HG03521 (cell line): Measurements from ENCODE around the gene SPPL2B.
"Not testable (repeated sequence)": the region's sequence is repeated elsewhere in the genome, so short reads cannot be mapped to it uniquely, and the experiment has no call there.

Experiments used
- ATAC-seq: cut with Tn5 transposase; IDR thresholded peaks from one replicate; pipeline ENCODE4 v1.9.1; 2021; ENCODE audit warnings: mild to moderate bottlenecking, moderate library complexity; ENCODE audit not compliant: unreplicated experiment

Gene SPPL2B

GRCh38 chr19:2336528-2337328 lies 8.2 kb downstream of the SPPL2B start:
- ATAC-seq = no peak

GRCh38 chr19:2337329-2337707 lies 8.8 kb downstream of the SPPL2B start:
- no peak for ATAC-seq

- no peak for ATAC-seq
Observed at GRCh38 chr19:2338055-2338615, 9.7 kb downstream of the SPPL2B start.

DNA sequence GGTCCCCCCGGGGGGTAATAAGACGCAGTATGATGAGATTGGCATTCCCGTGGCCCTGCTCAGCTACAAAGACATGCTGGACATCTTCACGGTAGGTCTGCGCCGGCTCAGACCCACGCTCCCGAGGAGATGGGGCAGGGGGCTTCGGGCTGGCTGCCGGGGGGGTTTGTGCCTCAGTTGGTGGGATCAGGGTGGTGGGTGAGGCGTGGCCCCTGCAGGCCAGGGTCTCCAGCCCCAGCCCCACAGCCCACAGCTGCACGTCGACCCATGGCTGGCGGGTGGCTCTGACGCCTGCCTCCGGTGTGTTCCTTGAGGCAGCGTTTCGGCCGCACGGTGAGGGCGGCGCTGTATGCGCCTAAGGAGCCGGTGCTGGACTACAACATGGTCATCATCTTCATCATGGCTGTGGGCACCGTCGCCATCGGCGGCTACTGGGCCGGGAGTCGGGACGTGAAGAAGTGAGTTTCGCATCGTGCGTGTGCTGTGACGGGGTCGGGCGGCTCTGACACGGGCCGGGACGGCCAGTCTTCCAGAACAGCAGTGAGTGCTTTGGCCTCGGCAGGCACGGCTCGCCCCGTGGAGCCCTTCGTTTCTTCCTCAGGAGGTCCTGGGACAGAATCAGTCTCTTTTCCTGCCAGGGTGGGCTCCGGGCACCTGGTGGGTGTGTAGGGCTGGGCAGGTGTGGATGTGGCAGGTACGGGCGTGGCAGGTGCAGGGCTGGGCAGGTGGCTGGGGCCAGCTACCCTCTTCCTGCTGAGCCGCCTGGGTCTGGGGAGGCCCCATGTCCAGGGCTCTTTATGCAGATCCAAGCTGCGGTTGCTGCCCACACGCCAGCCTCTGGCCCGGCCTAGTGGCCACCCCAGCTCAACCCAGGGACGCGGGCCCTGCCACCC lies 10.5 kb downstream of the SPPL2B start:
- no peak for ATAC-seq

GRCh38 chr19:2339644-2340310 lies 11.3 kb downstream of the SPPL2B start:
- ATAC-seq = no peak

DNA sequence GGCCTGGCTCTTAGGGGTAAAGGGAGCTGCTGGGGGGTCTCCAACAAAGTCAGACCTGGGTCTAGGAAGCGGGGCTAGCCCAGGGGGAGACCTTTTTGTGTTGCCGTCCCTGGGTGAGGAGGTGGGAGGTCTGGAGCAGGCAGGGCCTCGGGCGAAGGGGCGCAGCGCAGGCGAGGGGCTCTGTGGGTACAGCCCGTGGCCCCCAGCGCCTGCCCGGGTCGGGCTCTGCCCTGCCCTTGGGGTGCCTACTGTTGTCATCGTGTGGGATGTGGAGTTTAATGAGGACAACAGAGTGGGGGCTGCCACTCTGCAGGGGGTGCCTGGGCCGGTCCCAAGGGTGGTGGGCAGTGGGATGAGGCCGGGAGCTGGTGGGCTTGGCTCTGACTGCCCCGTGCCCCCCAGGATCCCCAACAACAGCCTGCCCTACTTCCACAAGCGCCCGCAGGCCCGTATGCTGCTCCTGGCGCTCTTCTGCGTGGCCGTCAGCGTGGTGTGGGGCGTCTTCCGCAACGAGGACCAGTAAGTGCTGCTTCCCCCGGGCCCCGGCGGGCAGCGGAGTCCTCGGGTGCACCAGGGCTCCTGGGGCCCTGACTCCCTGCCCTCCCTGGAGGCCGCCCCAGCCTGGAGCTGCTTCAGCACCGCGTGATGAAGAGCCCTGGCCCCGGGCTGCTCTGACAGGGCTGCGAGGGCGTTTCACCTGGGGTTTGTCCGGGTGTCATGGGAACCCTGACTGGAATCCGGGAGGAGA lies 12.2 kb downstream of the SPPL2B start:
- ATAC-seq = no peak

- no peak for ATAC-seq
Observed at GRCh38 chr19:2341244-2341751, 12.8 kb downstream of the SPPL2B start.

- no peak for ATAC-seq
Observed at GRCh38 chr19:2341982-2342381, 13.5 kb downstream of the SPPL2B start.

DNA sequence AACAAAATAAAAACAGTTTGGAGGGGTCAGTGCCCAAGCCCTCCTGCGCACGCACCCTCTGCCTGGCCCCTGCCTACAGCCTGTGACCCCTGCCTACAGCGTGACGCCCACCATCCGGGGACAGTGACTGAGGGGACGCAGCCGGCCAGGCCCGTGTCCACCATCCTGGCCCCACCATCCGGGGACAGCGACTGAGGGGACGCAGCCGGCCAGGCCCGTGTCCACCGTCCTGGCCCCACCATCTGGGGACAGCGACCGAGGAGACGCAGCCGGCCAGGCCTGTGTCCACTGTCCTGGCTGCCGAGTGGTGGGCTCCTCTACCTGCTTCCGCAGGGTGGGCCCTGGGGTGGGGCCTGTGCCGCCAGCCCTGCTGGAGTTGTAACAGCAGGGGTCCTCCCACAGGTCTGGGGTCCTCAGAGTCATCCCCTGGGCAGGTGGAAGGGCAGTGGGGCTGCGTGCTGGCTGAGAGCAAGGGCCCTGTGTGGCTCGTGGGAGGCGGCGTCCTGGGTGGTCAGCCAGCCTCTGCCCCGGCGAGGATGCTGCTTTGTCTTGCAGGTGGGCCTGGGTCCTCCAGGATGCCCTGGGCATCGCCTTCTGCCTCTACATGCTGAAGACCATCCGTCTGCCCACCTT lies 14.3 kb downstream of the SPPL2B start:
- ATAC-seq = no peak

- ATAC-seq = no peak
Observed at GRCh38 chr19:2343289-2343982, 15.0 kb downstream of the SPPL2B start.

DNA sequence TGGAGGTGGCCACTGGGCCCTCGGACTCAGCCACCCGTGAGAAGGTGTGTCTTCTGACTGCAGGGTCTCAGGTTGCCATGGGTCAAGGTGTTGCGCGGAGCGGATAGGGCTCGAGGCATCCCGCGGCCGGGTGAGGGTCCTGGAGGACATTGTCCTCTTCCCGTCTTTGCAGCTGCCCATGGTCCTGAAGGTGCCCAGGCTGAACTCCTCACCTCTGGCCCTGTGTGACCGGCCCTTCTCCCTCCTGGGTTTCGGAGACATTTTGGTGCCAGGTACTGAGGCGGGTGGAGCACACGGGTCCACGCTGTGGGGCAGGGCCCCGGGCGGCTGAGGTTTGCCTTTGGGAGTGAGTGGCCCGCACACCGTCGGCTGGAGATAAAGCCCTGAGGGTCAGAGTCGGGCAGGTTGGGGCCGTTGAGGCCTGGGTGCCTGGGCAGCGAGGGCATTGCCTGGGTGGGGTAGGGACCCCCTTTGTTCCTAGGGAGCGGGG lies 15.9 kb downstream of the SPPL2B start:
- ATAC-seq = no peak

DNA sequence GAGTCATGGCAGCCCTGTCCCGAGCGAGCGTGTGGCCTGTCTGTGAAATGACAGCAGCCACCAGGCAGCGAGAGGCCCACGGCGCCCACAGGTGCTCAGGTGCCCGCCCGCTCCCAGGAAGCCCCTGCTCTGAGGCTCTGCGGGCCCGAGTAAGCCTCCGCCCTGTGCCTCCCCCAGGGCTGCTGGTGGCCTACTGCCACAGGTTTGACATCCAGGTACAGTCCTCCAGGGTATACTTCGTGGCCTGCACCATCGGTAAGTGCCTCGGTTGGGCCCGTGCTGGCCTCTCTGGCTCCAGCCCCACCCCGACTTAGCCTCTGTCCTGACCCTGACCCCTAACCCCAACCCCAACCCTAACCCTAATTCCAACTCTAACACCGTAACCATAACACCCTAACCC lies 16.6 kb downstream of the SPPL2B start:
- no peak for ATAC-seq

- no peak for ATAC-seq
Observed at GRCh38 chr19:2345794-2346663, 17.5 kb downstream of the SPPL2B start.

DNA sequence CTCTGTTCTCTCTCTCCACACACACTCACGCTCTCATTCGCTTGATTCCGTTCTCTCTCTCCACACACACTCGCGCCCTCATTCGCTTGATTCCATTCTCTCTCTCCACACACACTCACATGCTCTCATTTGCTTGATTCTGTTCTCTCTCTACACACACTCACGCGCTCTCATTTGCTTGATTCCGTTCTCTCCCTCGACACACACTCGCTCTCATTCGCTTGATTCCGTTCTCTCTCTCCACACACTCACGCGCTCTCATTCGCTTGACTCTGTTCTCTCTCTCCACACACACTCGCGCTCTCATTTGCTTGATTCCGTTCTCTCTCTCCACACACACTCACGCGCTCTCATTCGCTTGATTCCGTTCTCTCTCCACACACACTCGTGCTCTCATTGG lies 21.3 kb downstream of the SPPL2B start:
- ATAC-seq = not testable (repeated sequence)

DNA sequence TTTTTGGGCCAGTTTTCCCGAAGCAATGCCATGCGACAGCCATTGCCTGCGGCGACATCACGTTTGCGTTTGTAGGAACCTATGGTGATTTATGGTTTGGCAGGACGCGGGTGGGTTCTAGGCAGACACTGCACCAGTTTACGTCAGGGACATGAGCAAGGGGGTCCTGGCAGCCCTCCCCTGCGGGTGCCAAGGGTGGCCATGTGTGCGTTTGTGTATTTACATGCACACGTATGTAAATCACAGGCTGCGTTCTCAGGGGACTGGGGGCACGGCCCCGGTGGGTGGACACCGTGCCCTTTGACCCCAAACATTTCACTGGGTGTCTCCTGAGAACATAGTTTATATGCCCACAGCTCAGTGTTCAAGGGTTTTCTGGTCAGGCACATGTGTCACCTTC lies 22.2 kb downstream of the SPPL2B start:
- ATAC-seq = no peak

DNA sequence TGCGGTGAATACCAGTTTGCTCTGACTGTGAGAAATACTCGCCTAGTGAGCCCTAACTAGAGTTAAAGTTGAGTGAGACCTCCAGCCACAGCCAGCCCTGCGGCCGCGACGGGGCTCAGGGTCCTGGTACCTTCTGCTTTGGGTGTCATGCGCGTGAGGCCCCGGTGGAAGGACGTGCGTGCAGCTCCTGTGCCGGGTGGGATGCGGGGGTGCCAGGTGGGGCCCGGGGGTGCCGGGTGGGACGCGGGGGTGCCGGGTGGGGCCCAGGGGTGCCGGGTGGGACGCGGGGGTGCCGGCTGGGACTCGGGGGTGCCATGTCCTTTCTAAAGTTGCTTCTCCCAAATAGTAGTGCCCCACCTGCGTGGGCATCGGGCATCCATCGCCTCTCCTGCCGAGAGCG lies 23.1 kb downstream of the SPPL2B start:
- no peak for ATAC-seq

DNA sequence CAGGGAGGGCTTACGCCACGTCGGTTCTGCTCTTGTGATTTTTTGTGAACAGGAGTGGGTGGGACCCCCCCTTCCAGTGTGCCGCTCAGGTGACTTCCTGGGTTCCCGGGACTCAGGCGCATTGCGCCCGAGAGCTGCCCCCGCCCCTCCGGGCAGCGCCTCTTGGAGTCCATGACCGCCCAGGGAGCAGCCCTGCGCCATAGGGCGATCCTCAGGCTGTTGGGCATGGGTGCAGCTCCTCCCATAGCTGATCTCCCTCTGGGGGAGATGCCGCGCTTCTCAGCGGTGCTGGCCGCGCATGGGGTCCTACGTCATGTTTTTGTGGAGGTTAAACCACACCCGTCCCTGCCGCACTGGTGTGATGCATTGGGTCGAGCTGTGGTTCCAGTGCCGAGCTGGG lies 23.6 kb downstream of the SPPL2B start:
- no peak for ATAC-seq
